Uterus (tissue), 2 donors: ENCODE results near the gene IGF2R.

Experiments used
- POLR2A ChIP-seq, 2 donors: fragments of 450-650 bp; IDR thresholded peaks; one replicate each; pipeline ENCODE4 v1.6.1; 2016; ENCODE audit warnings: antibody characterized with exemption in 2 of 2, mild to moderate bottlenecking in 1 of 2, moderate library complexity in 1 of 2
- TF ChIP-seq, protein P1 (sequence below), 4 experiments: fragments of 200-600 bp in 2 of 4; fragments of 450-650 bp in 2 of 4; sonication (generic) in 2 of 4; IDR thresholded peaks; one replicate each; pipeline ENCODE4 v1.5.1; 2016 to 2019; ENCODE audit warnings: antibody characterized with exemption in 4 of 4, mild to moderate bottlenecking in 2 of 4, moderate library complexity in 1 of 4

DNA sequence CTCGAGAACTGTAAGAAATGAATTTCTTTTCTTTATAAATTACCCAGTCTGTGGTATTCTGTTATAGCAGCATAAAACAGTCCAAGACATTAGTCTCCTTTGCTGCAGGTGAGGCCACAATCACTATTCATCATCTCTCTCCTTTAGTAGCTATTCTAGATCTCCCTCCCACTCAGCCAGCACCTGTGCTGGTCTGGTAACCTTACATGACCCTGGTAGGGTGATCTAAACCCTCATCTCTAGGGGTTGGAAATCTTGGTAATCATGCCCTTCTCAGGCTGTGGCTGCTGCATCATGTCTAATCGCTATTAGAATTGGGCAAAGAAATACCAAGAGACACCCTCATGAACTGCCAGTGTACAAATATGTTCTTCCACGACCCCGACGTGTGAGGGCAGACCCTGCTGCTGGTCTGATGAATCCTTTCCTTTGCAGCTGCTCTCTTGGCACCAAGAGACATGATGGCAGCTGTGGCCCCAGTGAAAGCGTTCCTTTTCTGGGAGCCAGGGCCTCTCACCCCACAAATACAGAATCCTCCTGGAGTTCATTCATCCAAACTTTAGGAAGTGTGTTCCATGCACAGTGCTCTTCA lies 23.0 kb upstream of the IGF2R start:
- TF ChIP-seq, protein P1, sequence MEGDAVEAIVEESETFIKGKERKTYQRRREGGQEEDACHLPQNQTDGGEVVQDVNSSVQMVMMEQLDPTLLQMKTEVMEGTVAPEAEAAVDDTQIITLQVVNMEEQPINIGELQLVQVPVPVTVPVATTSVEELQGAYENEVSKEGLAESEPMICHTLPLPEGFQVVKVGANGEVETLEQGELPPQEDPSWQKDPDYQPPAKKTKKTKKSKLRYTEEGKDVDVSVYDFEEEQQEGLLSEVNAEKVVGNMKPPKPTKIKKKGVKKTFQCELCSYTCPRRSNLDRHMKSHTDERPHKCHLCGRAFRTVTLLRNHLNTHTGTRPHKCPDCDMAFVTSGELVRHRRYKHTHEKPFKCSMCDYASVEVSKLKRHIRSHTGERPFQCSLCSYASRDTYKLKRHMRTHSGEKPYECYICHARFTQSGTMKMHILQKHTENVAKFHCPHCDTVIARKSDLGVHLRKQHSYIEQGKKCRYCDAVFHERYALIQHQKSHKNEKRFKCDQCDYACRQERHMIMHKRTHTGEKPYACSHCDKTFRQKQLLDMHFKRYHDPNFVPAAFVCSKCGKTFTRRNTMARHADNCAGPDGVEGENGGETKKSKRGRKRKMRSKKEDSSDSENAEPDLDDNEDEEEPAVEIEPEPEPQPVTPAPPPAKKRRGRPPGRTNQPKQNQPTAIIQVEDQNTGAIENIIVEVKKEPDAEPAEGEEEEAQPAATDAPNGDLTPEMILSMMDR (IDR thresholded peaks at IDR 0.05) = no peak
- no peak for TF ChIP-seq POLR2A (IDR thresholded peaks at IDR 0.05)
